GM18502 (cell line): Measurements from ENCODE around the gene ELAVL3.
"Not testable (repeated sequence)": the region's sequence is repeated elsewhere in the genome, so short reads cannot be mapped to it uniquely, and the experiment has no call there.

Experiments used
- ATAC-seq: cut with Tn5 transposase; IDR thresholded peaks from one replicate; pipeline ENCODE4 v1.9.1; 2021; ENCODE audit warnings: mild to moderate bottlenecking; ENCODE audit not compliant: unreplicated experiment, poor library complexity

The ELAVL3 gene

GRCh38 chr19:11461453-11461852 lies 19.4 kb downstream of the ELAVL3 start:
- no peak for ATAC-seq

- ATAC-seq: no peak
Observed at GRCh38 chr19:11460207-11460606, 20.6 kb downstream of the ELAVL3 start.

DNA sequence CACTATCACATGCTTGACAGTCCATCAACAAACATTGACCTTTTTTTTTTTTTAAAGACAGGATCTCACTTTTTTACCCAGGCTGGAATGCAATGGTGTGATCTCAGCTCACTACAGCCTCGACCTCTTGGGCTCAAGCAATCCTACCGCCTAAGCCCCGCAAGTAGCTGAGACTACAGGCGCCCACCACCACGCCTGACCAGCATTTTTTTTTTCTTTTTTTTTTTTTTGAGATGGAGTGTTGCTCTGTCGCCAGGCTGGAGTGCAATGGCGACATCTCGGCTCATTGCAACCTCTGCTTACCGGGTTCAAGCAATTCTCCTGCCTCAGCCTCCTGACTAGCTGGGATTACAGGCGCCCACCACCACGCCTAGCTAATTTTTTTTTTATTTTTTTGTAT lies 21.9 kb downstream of the ELAVL3 start:
- not testable (repeated sequence) for ATAC-seq

GRCh38 chr19:11458236-11458900 lies 22.5 kb downstream of the ELAVL3 start:
- no peak for ATAC-seq

DNA sequence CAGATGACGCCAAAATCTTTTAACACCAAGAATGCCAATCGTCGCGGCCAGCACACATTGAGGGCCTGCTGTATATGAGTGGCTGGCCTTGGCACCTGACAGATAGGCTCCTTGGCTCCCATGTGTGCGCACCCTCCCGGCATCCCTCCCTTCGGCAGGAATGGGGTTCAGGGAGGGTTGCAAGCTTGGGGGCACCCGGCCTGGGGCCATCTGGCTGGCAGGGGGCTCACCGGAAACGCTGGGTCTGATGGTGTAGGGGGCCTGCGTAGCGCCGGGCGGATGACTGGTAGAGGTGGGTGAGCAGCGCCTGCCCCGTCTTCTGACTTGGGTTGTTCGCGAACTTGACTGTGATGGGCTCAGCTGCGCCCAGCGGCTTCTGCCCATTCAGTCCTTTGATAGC lies 23.0 kb downstream of the ELAVL3 start:
- no peak for ATAC-seq

- ATAC-seq: no peak
Observed at GRCh38 chr19:11457115-11457514, 23.7 kb downstream of the ELAVL3 start.

DNA sequence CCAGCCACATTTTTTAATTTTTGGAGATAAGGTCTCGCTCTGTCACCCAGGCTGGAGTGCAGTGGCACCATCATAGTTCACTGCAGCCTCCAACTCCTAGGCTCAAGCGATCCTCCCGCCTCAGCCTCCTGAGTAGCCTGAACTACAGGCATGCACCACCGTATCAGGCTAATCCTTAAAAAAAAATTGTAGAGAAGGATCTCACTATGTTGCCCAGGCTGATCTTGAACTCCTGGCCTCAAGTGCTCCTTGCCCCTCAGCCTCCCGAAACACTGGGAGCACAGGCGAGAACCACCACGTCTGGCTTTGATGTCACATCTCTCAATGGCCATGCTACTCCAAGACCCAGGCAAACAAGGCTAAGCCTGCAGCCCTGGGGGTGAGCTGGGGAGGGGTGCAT lies 24.2 kb downstream of the ELAVL3 start:
- ATAC-seq: no peak

DNA sequence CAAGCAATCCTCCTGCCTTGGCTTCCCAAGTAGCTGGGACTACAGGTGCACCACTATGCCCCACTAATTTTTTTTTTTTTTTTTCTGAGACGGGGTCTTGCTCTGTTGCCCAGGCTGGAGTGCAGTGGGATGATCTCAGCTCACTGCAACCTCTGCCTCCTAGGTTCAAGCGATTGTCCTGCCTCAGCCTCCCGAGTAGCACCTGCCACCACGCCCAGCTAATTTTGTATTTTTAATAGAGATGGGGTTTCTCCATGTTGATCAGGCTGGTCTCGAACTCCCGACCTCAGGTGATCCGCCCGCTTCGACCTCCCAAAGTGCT lies 25.7 kb downstream of the ELAVL3 start:
- ATAC-seq: not testable (repeated sequence)

DNA sequence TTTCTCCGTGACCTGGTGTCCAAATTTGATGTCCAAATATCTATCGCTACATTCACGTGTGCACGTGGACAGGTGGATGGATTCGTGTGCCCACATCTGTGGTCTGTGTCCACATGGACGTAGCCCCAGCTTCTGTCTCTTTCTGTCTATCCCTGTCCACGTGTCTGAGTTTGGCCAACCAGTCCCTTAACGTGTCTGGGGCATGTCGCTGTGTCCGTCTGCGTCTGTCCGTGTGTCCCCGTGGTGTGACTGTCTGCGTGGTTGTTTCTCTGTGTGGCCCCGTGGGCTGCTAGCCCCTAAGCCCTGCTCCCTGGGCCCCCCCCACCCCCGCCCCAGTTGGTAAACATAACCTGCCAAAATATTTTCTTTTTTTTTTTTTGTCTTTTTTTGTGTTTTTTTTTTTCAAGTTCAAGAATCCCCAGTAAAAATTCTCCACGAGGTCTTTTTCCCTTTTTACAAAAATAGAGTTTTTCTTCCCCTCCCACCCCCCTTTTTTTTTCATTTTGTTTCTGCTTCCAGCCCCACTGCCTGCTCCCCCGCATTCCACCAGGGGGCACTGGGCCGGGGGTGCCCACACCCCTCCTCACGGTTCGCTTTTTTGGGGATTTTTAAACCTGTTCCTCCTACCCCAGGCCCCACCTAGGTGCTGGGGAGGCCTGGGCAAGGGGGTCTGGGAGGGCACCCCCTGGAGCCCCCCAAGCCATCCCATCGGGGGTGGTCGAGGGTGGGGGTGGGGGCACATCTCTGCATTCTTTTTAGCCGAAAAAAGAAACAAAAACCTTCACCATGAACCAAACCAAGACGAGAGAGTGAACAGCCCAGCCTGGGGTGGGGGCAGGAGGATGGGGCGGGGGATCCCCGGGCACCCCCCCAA lies 27.1 kb downstream of the ELAVL3 start:
- ATAC-seq: no peak

DNA sequence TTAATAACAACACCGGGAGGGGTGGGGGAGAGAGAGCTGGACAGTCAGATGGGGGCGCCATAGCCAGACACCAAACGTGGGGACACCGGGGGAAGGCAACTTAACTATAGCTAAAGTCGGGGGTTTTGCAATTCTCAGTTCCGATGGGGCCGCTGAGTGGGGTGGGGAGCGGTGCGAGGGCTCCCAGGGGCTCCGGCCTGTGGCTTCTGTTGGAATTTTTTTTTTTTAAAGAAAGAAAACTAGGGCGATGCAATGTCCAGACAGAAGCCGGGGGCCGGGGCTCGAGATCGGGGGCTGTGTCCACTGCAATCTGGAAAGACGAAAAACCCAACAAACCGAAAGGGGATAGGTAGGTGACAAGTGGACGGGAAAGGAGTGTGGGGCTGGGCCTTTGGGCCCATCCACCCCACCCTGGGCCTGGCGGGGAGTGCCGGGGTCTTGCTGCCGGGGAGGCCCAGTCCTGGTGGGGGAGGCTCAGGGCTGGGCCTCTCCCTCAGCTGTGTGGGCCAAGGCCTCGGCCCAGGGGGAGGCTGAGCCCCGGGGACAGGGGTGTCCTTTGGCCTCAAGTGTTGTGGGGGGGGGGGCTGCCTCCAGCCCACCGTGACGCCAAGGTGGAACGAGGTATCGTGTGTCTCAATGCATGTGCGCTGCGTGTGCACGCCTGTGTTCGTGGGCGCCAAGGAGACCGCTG lies 28.1 kb downstream of the ELAVL3 start:
- ATAC-seq: no peak

DNA sequence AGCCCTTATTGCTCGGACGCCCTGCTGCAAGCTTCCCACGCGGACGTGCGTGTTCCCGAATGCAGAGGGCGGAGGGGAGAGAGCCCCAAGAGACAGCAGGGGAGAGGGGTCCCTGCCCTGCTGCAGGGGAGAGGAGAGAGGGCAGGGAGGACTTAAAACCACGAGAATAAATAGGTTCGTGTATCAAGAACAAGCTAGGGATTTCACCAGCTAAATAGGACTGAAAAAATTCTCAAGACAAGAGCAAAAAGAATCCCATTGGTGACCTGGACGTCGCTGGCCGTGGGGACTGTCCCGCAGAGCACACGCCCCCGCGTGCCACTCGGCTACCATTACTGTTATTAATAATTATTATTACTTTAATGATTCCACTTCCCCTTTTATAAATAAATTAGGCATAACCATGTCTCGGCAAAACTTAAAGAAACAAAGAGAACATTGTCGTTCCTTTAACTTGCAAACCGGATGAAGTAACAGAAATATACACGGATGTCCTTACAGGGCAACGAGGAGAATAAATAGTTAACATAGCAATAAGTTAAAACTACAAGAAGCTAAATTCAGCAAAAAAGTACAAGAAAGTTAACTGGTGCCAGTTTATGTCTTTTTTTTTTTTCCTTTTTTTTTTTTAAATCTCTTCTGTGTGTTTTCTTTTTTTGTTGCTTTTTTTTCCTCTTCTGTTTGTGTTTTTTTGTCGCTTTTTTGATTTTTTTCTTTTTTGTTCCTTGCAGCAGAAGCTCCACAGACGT lies 28.8 kb downstream of the ELAVL3 start:
- ATAC-seq: no peak

DNA sequence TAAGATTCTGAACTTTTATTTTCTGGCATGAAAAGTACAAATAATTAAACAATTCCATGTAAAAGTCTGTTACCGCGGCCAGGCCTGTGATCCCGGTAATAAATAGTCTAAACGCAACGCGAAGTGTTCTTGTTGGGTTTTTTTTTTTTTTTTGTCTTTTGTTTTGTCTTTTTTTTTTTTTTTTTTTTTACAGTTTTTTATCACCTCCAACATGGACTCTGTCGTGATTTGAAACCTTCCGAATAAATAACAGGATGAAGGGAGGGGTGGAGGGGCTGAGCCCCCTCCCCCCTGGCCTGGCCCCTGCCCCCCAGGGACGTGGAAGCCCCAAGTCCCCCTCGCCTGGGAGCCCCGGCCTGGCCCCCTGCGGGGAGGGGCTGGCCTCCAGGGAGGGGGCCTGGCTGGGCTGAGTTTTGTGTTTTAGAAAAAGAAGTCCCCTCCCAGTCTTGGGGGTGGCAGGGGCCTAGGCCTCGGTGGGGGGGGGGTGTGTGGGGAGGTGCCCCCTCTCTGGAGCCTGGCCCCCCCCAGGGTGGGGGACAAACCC lies 29.4 kb downstream of the ELAVL3 start:
- no peak for ATAC-seq

GRCh38 chr19:11450570-11451326 lies 30.1 kb downstream of the ELAVL3 start:
- no peak for ATAC-seq

GRCh38 chr19:11448923-11449554 lies 31.8 kb downstream of the ELAVL3 start:
- ATAC-seq: no peak

DNA sequence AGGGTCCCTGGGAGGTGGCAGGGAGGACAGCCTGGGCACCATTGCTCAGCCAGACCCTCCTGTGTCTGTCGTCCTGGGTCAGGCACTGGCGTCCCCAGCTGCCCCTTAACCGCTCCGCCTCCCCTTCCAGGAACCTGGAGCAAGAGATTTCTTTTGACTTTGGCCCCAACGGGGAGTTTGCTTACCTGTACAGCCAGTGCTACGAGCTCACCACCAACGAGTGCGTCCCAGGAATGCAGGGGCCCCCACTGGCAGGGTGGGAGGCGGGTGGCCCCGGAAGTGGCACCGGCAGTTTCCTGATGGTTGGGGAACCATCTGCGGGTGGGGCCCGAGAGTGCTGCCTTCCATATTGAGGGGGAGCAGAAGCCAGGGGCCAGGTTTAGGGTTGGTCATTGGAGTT lies 32.4 kb downstream of the ELAVL3 start:
- no peak for ATAC-seq

GRCh38 chr19:11447347-11448262 lies 33.2 kb downstream of the ELAVL3 start:
- no peak for ATAC-seq

- ATAC-seq: no peak
Observed at GRCh38 chr19:11446652-11447301, 34.1 kb downstream of the ELAVL3 start.

- ATAC-seq: no peak
Observed at GRCh38 chr19:11446271-11446651, 34.6 kb downstream of the ELAVL3 start.
